K562 (cell line): ENCODE data around the gene AASS. TPM values are rescaled to one million over a fixed set of nuclear protein-coding genes. Genes with fewer than 3 reads are reported as not detected.

Source experiments
- ATAC-seq: fragments of 200-7000 bp; cut with Tn5 transposase; 3 replicates; pipeline ENCODE4 v1.9.1; 2020; ENCODE audit warnings: moderate library complexity
- BruUV-seq: library from RNA; stranded (reverse); fragments of 400-500 nt; replicated peaks from 2 replicates; lab custom pipeline; 2021; lab: Mats Ljungman, UMichigan
- CTCF ChIA-PET: fragments of 300-600 bp; formaldehyde crosslinking; extraction: SDS; loops from one replicate; lab custom pipeline; 2021; ENCODE audit warnings: low intra/inter-chr PET ratio; lab: Yijun Ruan, JAX
- POLR2A ChIA-PET: fragments of 300-600, 350-650 bp; sonication (Branson Sonifier 250); formaldehyde crosslinking; extraction: SDS; loops from one replicate; lab custom pipeline; 2021; ENCODE audit warnings: antibody characterized with exemption, inconsistent platforms; lab: Yijun Ruan, JAX
- DNase-seq, 4 experiments: peaks; one replicate each; pipeline versions ENCODE4 v3.0.0 to v3.0.0-alpha.2; 2011 to 2018; ENCODE audit warnings: low spot score in 3 of 4, mixed read lengths in 3 of 4; ENCODE audit errors: extremely low read depth in 1 of 4
- FAIRE-seq: peaks from 2 replicates; lab custom pipeline; 2011; peaks lifted over from hg19 to GRCh38; lab: Jason Lieb, UNC
- H2AFZ ChIP-seq: 2 replicates; pipeline ENCODE4 v1.6.0; 2011; ENCODE audit warnings: low read depth, low read length, control low read depth, inconsistent platforms
- H3K27ac ChIP-seq: fragments of 200-600 bp; 3 replicates; pipeline ENCODE4 v1.8.0; 2011; ENCODE audit warnings: low read depth, mild to moderate bottlenecking, control low read depth, inconsistent platforms, low read length, moderate library complexity, mixed read lengths; ENCODE audit errors: extremely low read depth
- H3K27me3 ChIP-seq, 2 experiments: fragments of 300-600 bp in 1 of 2; 2 replicates in 1 of 2; 3 replicates in 1 of 2; pipeline versions ENCODE4 v1.6.0 to v1.8.0; 2011; ENCODE audit warnings: inconsistent platforms in 2 of 2, low read length in 2 of 2, mild to moderate bottlenecking in 1 of 2, mixed read lengths in 1 of 2, moderate library complexity in 1 of 2; ENCODE audit not compliant: control insufficient read depth in 2 of 2, insufficient read depth in 2 of 2
- H3K36me3 ChIP-seq: fragments of 300-600 bp; 3 replicates; pipeline ENCODE4 v1.8.0; 2011; ENCODE audit warnings: mild to moderate bottlenecking, low read length, inconsistent platforms; ENCODE audit not compliant: control insufficient read depth, insufficient read depth
- H3K4me1 ChIP-seq, 2 experiments: fragments of 200-600 bp in 1 of 2; replicated peaks in 1 of 2; 2 replicates in 1 of 2; 3 replicates in 1 of 2; pipeline versions ENCODE4 v1.5.1 to v1.8.0; 2011; ENCODE audit warnings: inconsistent platforms in 2 of 2, low read length in 2 of 2, mild to moderate bottlenecking in 1 of 2, mixed read lengths in 1 of 2, moderate library complexity in 1 of 2; ENCODE audit not compliant: control insufficient read depth in 2 of 2, insufficient read depth in 2 of 2
- H3K4me2 ChIP-seq: 2 replicates; pipeline ENCODE4 v1.6.1; 2011; ENCODE audit warnings: low read length, control low read depth, inconsistent platforms, mixed read lengths; ENCODE audit not compliant: insufficient read depth
- H3K4me3 ChIP-seq: fragments of 200-600 bp; sonication (generic), shearing (Covaris generic); 2 replicates; pipeline ENCODE4 v1.5.1; 2016; ENCODE audit warnings: control low read depth, inconsistent platforms
- H3K79me2 ChIP-seq: fragments of 200-600 bp; 3 replicates; pipeline ENCODE4 v1.8.0; 2011; ENCODE audit warnings: low read length, inconsistent platforms; ENCODE audit not compliant: control insufficient read depth, insufficient read depth
- H3K9ac ChIP-seq, 2 experiments: 2 replicates each; pipeline versions ENCODE4 v1.6.0 to v1.6.1; 2011; ENCODE audit warnings: low read depth in 2 of 2, low read length in 2 of 2, control low read depth in 1 of 2, inconsistent platforms in 1 of 2, mild to moderate bottlenecking in 1 of 2, mixed read lengths in 1 of 2; ENCODE audit not compliant: insufficient read depth in 1 of 2
- H3K9me1 ChIP-seq: one replicate; pipeline ENCODE4 v1.6.0; 2011; ENCODE audit warnings: inconsistent platforms, mild to moderate bottlenecking, low read length, moderate library complexity; ENCODE audit not compliant: control insufficient read depth, insufficient read depth
- H3K9me3 ChIP-seq: replicated peaks from 2 replicates; pipeline ENCODE4 v1.5.1; 2011; ENCODE audit warnings: low read depth, low read length, inconsistent platforms; ENCODE audit not compliant: control insufficient read depth, insufficient read depth
- H4K20me1 ChIP-seq: replicated peaks from 2 replicates; pipeline ENCODE4 v1.6.1; 2011; ENCODE audit warnings: low read length, inconsistent platforms, mixed read lengths; ENCODE audit not compliant: control insufficient read depth, insufficient read depth
- BRCA1 ChIP-seq, 2 experiments: fragments of 450-650 bp in 1 of 2; sonication (generic) in 1 of 2; formaldehyde crosslinking in 1 of 2; IDR thresholded peaks; 2 replicates each; pipeline versions ENCODE4 v1.5.0 to v1.6.1; 2017 to 2020; ENCODE audit warnings: mild to moderate bottlenecking in 1 of 2, missing genetic modification reagents in 1 of 2
- CBFA2T2 ChIP-seq: fragments of 450-650 bp; conservative IDR thresholded peaks from 2 replicates; pipeline ENCODE4 v1.6.1; 2017; ENCODE audit warnings: mild to moderate bottlenecking
- PKNOX1 ChIP-seq: fragments of 450-650 bp; IDR thresholded peaks from 2 replicates; pipeline ENCODE4 v1.6.1; 2016
- RREB1 ChIP-seq: fragments of 250-450 bp; sonication (Bioruptor Pico); IDR thresholded peaks from 2 replicates; pipeline ENCODE4 v1.4.0; 2020
- SMAD2 ChIP-seq: fragments of 150-350 bp; IDR thresholded peaks from 2 replicates; pipeline ENCODE4 v1.6.1; 2014; ENCODE audit warnings: low read depth, mild to moderate bottlenecking, low read length
- THAP7 ChIP-seq: fragments of 250-450 bp; sonication (Bioruptor Pico); IDR thresholded peaks from 2 replicates; pipeline ENCODE4 v1.5.0; 2021
- ZNF146 ChIP-seq: IDR thresholded peaks from one replicate; pipeline ENCODE4 v1.6.1; 2018; ENCODE audit warnings: missing compliant biosample characterization; ENCODE audit not compliant: unreplicated experiment
- WGBS: fragments of 100-300 bp; shearing (Covaris generic); methylation state at CpG from one replicate; pipeline ENCODE4 v1.1.6; 2016; ENCODE audit warnings: low coverage, mixed read lengths; ENCODE audit not compliant: insufficient coverage; ENCODE audit errors: missing lambda C conversion rate; 5-methylcytosine and 5-hydroxymethylcytosine counted together
- in situ Hi-C: fragments of 300-500 bp; cut with MboI; formaldehyde crosslinking; loops from 4 replicates; pipeline ENCODE4 v1.15.0; 2018; ENCODE audit warnings: inconsistent platforms, mixed read lengths
- intact Hi-C: fragments of 100-400 bp; cut with micrococcal nuclease; formaldehyde crosslinking; loops from 2 replicates; pipeline ENCODE4 v1.14.2; 2022
- polyA plus RNA-seq, 8 experiments: library from polyadenylated mRNA; depleted of rRNA in 4 of 8; stranded (reverse) in 5 of 8; unstranded in 3 of 8; fragments of >200 nt; fragmentation: Nextera tagmentation in 2 of 8; fragmentation: Illumina TruSeq in 1 of 8; extraction: Ambion mirVana in 2 of 8; extraction: Trizol in 1 of 8; gene quantifications; 2 replicates each; pipeline versions ENCODE4 v1.2.1 to v1.2.3, GENCODE V29; 2011 to 2014; ENCODE audit warnings: inconsistent platforms in 1 of 8, missing spikeins in 1 of 8
- total RNA-seq, 7 experiments: library from RNA; depleted of rRNA in 6 of 7; stranded (reverse); fragments of >200 nt in 6 of 7; fragmentation: Illumina TruSeq in 2 of 7; extraction: Trizol in 2 of 7; gene quantifications; 2 replicates each; pipeline versions ENCODE4 v1.2.1 to v1.2.3, GENCODE V29; 2011 to 2021; ENCODE audit warnings: low replicate concordance in 1 of 7

Gene AASS
- total and polyA plus RNA-seq, 9 of the 15 experiments (the other 6 are each of a cell fraction or from before 2014, with no cell fraction given), result 0.04 to 0.38 (median 0.07) TPM; not detected in 6

GRCh38 chr7:122136639-122137245, 7.3 kb downstream of the AASS start:
- CTCF ChIA-PET, result no interaction called here
- Histone ChIP-seq H3K9ac (no peak overlapping the region), H3K27me3 (no peaks in the 10 kb centered on the region), H3K9me3 (no peaks in the 10 kb centered on the region), H3K79me2 (no peaks in the 10 kb centered on the region), H3K4me2 (no peak overlapping the region), H3K4me1 (no peaks in the 10 kb centered on the region), H3K4me3 (no peak overlapping the region), H4K20me1 (no peaks in the 10 kb centered on the region), H3K9me1 (no peaks in the 10 kb centered on the region), H3K36me3 (no peaks in the 10 kb centered on the region), H2AFZ (no peak overlapping the region), H3K27ac (no peak overlapping the region)
- intact Hi-C loops (no loop called here), in situ Hi-C loops (no loop called here)
- POLR2A ChIA-PET, result interaction anchor here (0.9 kb wide), 1 partner anchor 11 kb away, joined by 3 read pairs; no protein-coding TSS in a partner anchor
- FAIRE-seq (no peak), DNase-seq (no peak), ATAC-seq (no peak)
- BruUV-seq, result no TSS peak
- 0% methylated on average over 1 of the region's 1 CpG for WGBS
- TF ChIP-seq BRCA1 (IDR thresholded peaks at IDR 0.05), result no peak
- TF ChIP-seq BRCA1 (CRISPR knock-in tag; IDR thresholded peaks at IDR 0.05), result no peak

GRCh38 chr7:122136078-122136477, 8.0 kb downstream of the AASS start:
- Histone ChIP-seq H3K27ac (no peak overlapping the region), H3K4me3 (no peak overlapping the region), H4K20me1 (no peaks in the 10 kb centered on the region), H3K9me1 (no peaks in the 10 kb centered on the region), H3K9me3 (no peaks in the 10 kb centered on the region), H3K4me1 (no peaks in the 10 kb centered on the region), H3K79me2 (no peaks in the 10 kb centered on the region), H3K36me3 (no peaks in the 10 kb centered on the region), H3K27me3 (no peaks in the 10 kb centered on the region), H3K9ac (no peak overlapping the region), H3K4me2 (no peak overlapping the region), H2AFZ (no peak overlapping the region)
- in situ Hi-C loops, result no loop called here
- DNase-seq (no peak), ATAC-seq (no peak), FAIRE-seq (no peak)
- ChIA-PET CTCF (no interaction called here), POLR2A (interaction anchor here (0.9 kb wide), 1 partner anchor 10 kb away, joined by 3 read pairs; no protein-coding TSS in a partner anchor)
- intact Hi-C loops, result no loop called here
- 1% methylated on average over 3 of the region's 3 CpGs for WGBS
- BruUV-seq, result no TSS peak
- no peak for TF ChIP-seq CBFA2T2
- no peak for TF ChIP-seq THAP7 (CRISPR knock-in tag)
- TF ChIP-seq ZNF146 (CRISPR knock-in tag), result no peak
- TF ChIP-seq RREB1 (CRISPR knock-in tag), result no peak
- TF ChIP-seq SMAD2, result no peak
- no peak for TF ChIP-seq PKNOX1
